H1 (cell line): ENCODE measurements around the gene MAP1A. TPM values are rescaled to one million over a fixed set of nuclear protein-coding genes. Genes with fewer than 3 reads are reported as not detected.

Source experiments
- CTCF ChIA-PET: fragments of 300-600 bp; sonication (Branson Sonifier 250); formaldehyde crosslinking; loops from one replicate; lab custom pipeline; 2021; ENCODE audit not compliant: partially characterized antibody; lab: Charles Lee
- POLR2A ChIA-PET: fragments of 300-600 bp; sonication (Branson Sonifier 250); formaldehyde crosslinking; loops from one replicate; lab custom pipeline; 2021; ENCODE audit warnings: inconsistent platforms; ENCODE audit not compliant: partially characterized antibody; lab: Charles Lee
- DNase-seq, 2 experiments: peaks; one replicate each; pipeline versions ENCODE4 v3.0.0 to v3.0.0-alpha.2; 2010 to 2022; ENCODE audit warnings: low spot score in 2 of 2, low read depth in 1 of 2, mixed read lengths in 1 of 2
- FAIRE-seq: peaks from 2 replicates; lab custom pipeline; 2011; peaks lifted over from hg19 to GRCh38; lab: Jason Lieb, UNC
- H2AFZ ChIP-seq: 2 replicates; pipeline ENCODE4 v1.8.1; 2012; ENCODE audit warnings: low read length, inconsistent platforms
- H2AK5ac ChIP-seq: 2 replicates; pipeline ENCODE4 v1.6.1; 2013; ENCODE audit warnings: low read depth, low read length
- H2BK120ac ChIP-seq: replicated peaks from 2 replicates; pipeline ENCODE3; 2013; ENCODE audit warnings: low read depth, low read length, inconsistent platforms
- H2BK12ac ChIP-seq: 2 replicates; pipeline ENCODE4 v1.6.1; 2013; ENCODE audit warnings: low read depth, low read length
- H2BK15ac ChIP-seq: 2 replicates; pipeline ENCODE4 v1.6.1; 2013; ENCODE audit warnings: low read length
- H2BK20ac ChIP-seq: 2 replicates; pipeline ENCODE4 v1.6.1; 2013; ENCODE audit warnings: low read length
- H2BK5ac ChIP-seq: 2 replicates; pipeline ENCODE4 v1.6.1; 2013; ENCODE audit warnings: low read depth, low read length
- H3K14ac ChIP-seq: 2 replicates; pipeline ENCODE4 v1.6.1; 2013; ENCODE audit warnings: inconsistent platforms; ENCODE audit not compliant: insufficient read length
- H3K18ac ChIP-seq: 2 replicates; pipeline ENCODE4 v1.6.1; 2013; ENCODE audit warnings: low read length; ENCODE audit errors: extremely low read depth
- H3K23ac ChIP-seq: 2 replicates; pipeline ENCODE4 v1.6.1; 2013; ENCODE audit warnings: inconsistent platforms; ENCODE audit not compliant: insufficient read length
- H3K23me2 ChIP-seq: 2 replicates; pipeline ENCODE4 v1.6.1; 2013; ENCODE audit warnings: low read depth, low read length
- H3K27ac ChIP-seq: 2 replicates; pipeline ENCODE4 v1.6.1; 2011; ENCODE audit warnings: low read depth, low read length, inconsistent platforms
- H3K27me3 ChIP-seq, 4 experiments: replicated peaks in 1 of 4; 1 replicate in 1 of 4; 2 replicates in 3 of 4; pipeline versions ENCODE4 v1.6.1 to v1.8.1; 2011 to 2013; ENCODE audit warnings: low read length in 3 of 4, mild to moderate bottlenecking in 3 of 4, inconsistent platforms in 2 of 4, mixed read lengths in 2 of 4, moderate library complexity in 1 of 4; ENCODE audit not compliant: control insufficient read depth in 3 of 4, insufficient read depth in 3 of 4; ENCODE audit errors: extremely low read depth in 1 of 4
- H3K36me3 ChIP-seq, 4 experiments: 2 replicates each; pipeline versions ENCODE4 v1.6.1 to v1.8.1; 2011 to 2013; ENCODE audit warnings: mild to moderate bottlenecking in 4 of 4, low read length in 3 of 4, moderate library complexity in 2 of 4, control low read depth in 1 of 4, inconsistent platforms in 1 of 4; ENCODE audit not compliant: insufficient read depth in 4 of 4, control insufficient read depth in 2 of 4
- H3K4ac ChIP-seq: replicated peaks from 2 replicates; pipeline ENCODE3; 2013; ENCODE audit warnings: low read length, low read depth, mixed read lengths, inconsistent platforms; ENCODE audit not compliant: insufficient read length
- H3K4me1 ChIP-seq, 4 experiments: replicated peaks in 1 of 4; 1 replicate in 1 of 4; 2 replicates in 3 of 4; pipeline versions ENCODE4 v1.6.1 to v1.8.1; 2011 to 2013; ENCODE audit warnings: low read length in 3 of 4, inconsistent platforms in 2 of 4, mixed read lengths in 1 of 4; ENCODE audit not compliant: insufficient read depth in 4 of 4, control insufficient read depth in 3 of 4
- H3K4me2 ChIP-seq, 2 experiments: 2 replicates each; pipeline versions ENCODE4 v1.6.1 to v1.8.1; 2011 to 2013; ENCODE audit warnings: low read depth in 2 of 2, low read length in 2 of 2, control low read depth in 1 of 2, inconsistent platforms in 1 of 2, mild to moderate bottlenecking in 1 of 2; ENCODE audit not compliant: insufficient read depth in 1 of 2
- H3K4me3 ChIP-seq, 4 experiments: fragments of 200-600, 300-600 bp in 1 of 4; sonication (generic), shearing (Covaris generic), sonication (Bioruptor Twin) in 1 of 4; 2 replicates each; pipeline versions ENCODE4 v1.5.1 to v1.8.1; 2011 to 2016; ENCODE audit warnings: low read length in 4 of 4, low read depth in 3 of 4, control low read depth in 2 of 4, inconsistent platforms in 2 of 4, mild to moderate bottlenecking in 2 of 4, mixed read lengths in 1 of 4, moderate library complexity in 1 of 4; ENCODE audit not compliant: insufficient read depth in 2 of 4; ENCODE audit errors: extremely low read depth in 1 of 4
- H3K56ac ChIP-seq: replicated peaks from 2 replicates; pipeline ENCODE3; 2013; ENCODE audit warnings: low read depth, mild to moderate bottlenecking, mixed read lengths, low read length, inconsistent platforms; ENCODE audit not compliant: insufficient read length
- H3K79me1 ChIP-seq: 2 replicates; pipeline ENCODE4 v1.6.1; 2013; ENCODE audit warnings: low read depth, low read length, control low read depth
- H3K79me2 ChIP-seq, 2 experiments: 2 replicates each; pipeline versions ENCODE4 v1.6.1 to v1.8.1; 2012 to 2013; ENCODE audit warnings: low read length in 2 of 2, mild to moderate bottlenecking in 2 of 2, inconsistent platforms in 1 of 2; ENCODE audit not compliant: insufficient read depth in 2 of 2, control insufficient read depth in 1 of 2
- H3K9ac ChIP-seq, 4 experiments: replicated peaks in 1 of 4; 1 replicate in 1 of 4; 2 replicates in 3 of 4; pipeline versions ENCODE4 v1.6.1 to v1.8.1; 2011 to 2013; ENCODE audit warnings: low read depth in 3 of 4, low read length in 3 of 4, control low read depth in 2 of 4, mild to moderate bottlenecking in 2 of 4, moderate library complexity in 2 of 4, inconsistent platforms in 1 of 4; ENCODE audit errors: extremely low read depth in 1 of 4
- H3K9me3 ChIP-seq, 2 experiments: 2 replicates each; pipeline versions ENCODE4 v1.6.1 to v1.8.1; 2012 to 2013; ENCODE audit warnings: mild to moderate bottlenecking in 2 of 2, moderate library complexity in 2 of 2, control low read depth in 1 of 2, inconsistent platforms in 1 of 2, low read depth in 1 of 2, low read length in 1 of 2, mixed read lengths in 1 of 2; ENCODE audit not compliant: insufficient read depth in 2 of 2
- H4K20me1 ChIP-seq, 2 experiments: replicated peaks in 1 of 2; 2 replicates each; pipeline versions ENCODE3 to v1.8.1; 2011 to 2013; ENCODE audit warnings: inconsistent platforms in 2 of 2, low read length in 2 of 2, mild to moderate bottlenecking in 1 of 2; ENCODE audit not compliant: insufficient read depth in 2 of 2, control insufficient read depth in 1 of 2
- H4K5ac ChIP-seq: 2 replicates; pipeline ENCODE4 v1.6.1; 2013; ENCODE audit warnings: low read length, low read depth, mixed read lengths, inconsistent platforms; ENCODE audit not compliant: insufficient read length
- H4K8ac ChIP-seq: 2 replicates; pipeline ENCODE4 v1.8.0; 2013; ENCODE audit warnings: mild to moderate bottlenecking, moderate library complexity, low read length, inconsistent platforms; ENCODE audit not compliant: insufficient read depth; ENCODE audit errors: extremely low read depth
- H4K91ac ChIP-seq: replicated peaks from 2 replicates; pipeline ENCODE3; 2013; ENCODE audit warnings: low read length, mixed read lengths, inconsistent platforms; ENCODE audit not compliant: insufficient read length
- BCL11A ChIP-seq, 2 experiments: IDR thresholded peaks; one replicate each; pipeline ENCODE4 v1.6.1; 2011; ENCODE audit warnings: low read depth in 2 of 2, low read length in 2 of 2, mild to moderate bottlenecking in 2 of 2
- MAFK ChIP-seq: IDR thresholded peaks from 2 replicates; pipeline ENCODE4 v1.6.1; 2012; ENCODE audit warnings: low read depth, mild to moderate bottlenecking, improper control_type of control experiment, low read length
- POLR2AphosphoS5 ChIP-seq: IDR thresholded peaks from 2 replicates; pipeline ENCODE4 v1.6.1; 2011; ENCODE audit warnings: low read depth, low read length
- SIX5 ChIP-seq: IDR thresholded peaks from 2 replicates; pipeline ENCODE4 v1.6.1; 2011; ENCODE audit warnings: mild to moderate bottlenecking, low read depth, low read length
- WGBS, 2 experiments: shearing (Covaris generic) in 1 of 2; methylation state at CpG; one replicate each; pipeline versions ENCODE4 v1.1.6 to v1.1.7; 2013 to 2015; ENCODE audit warnings: low lambda C conversion rate in 2 of 2, mixed read lengths in 2 of 2, inconsistent platforms in 1 of 2, low coverage in 1 of 2, missing lambda C conversion rate in 1 of 2; ENCODE audit not compliant: insufficient replicate concordance in 2 of 2, insufficient coverage in 1 of 2, insufficient read length in 1 of 2; ENCODE audit errors: extremely low coverage in 1 of 2, missing lambda C conversion rate in 1 of 2; 5-methylcytosine and 5-hydroxymethylcytosine counted together
- polyA plus RNA-seq, 7 experiments: library from polyadenylated mRNA; depleted of rRNA in 3 of 7; stranded (reverse) in 5 of 7; unstranded in 2 of 7; fragments of >200 nt in 5 of 7; fragments of 200-250 nt in 2 of 7; gene quantifications; 1 replicate in 5 of 7; 2 replicates in 1 of 7; 4 replicates in 1 of 7; pipeline versions ENCODE4 v1.2.1 to v1.2.3, GENCODE V29; 2011 to 2013; ENCODE audit warnings: missing spikeins in 2 of 7, mixed read lengths in 2 of 7
- total RNA-seq: library from RNA; stranded (reverse); fragmentation: NEBNext Ultra II Directional; extraction: Animal tissue kit (Norgen Biotek cat#: 25700); gene quantifications from 2 replicates; pipeline ENCODE4 v1.2.1, GENCODE V29; 2021
- TF ChIP-seq, protein P1 (sequence below), 3 experiments: IDR thresholded peaks; 1 replicate in 2 of 3; 2 replicates in 1 of 3; pipeline versions ENCODE4 v1.5.1 to v1.6.1; 2011; ENCODE audit warnings: low read length in 3 of 3, mild to moderate bottlenecking in 3 of 3, inconsistent platforms in 2 of 3, low read depth in 1 of 3, moderate library complexity in 1 of 3; ENCODE audit not compliant: insufficient read depth in 1 of 3; ENCODE audit errors: control extremely low read depth in 1 of 3
- TF ChIP-seq, protein P2 (sequence below): IDR thresholded peaks from 2 replicates; pipeline ENCODE4 v1.6.1; 2011; ENCODE audit warnings: low read length, improper control_type of control experiment

MAP1A gene
- total and polyA plus RNA-seq, 2 of the 8 experiments (the other 6 are each of a cell fraction or from before 2014, with no cell fraction given): 0.80 to 2.4 TPM

DNA sequence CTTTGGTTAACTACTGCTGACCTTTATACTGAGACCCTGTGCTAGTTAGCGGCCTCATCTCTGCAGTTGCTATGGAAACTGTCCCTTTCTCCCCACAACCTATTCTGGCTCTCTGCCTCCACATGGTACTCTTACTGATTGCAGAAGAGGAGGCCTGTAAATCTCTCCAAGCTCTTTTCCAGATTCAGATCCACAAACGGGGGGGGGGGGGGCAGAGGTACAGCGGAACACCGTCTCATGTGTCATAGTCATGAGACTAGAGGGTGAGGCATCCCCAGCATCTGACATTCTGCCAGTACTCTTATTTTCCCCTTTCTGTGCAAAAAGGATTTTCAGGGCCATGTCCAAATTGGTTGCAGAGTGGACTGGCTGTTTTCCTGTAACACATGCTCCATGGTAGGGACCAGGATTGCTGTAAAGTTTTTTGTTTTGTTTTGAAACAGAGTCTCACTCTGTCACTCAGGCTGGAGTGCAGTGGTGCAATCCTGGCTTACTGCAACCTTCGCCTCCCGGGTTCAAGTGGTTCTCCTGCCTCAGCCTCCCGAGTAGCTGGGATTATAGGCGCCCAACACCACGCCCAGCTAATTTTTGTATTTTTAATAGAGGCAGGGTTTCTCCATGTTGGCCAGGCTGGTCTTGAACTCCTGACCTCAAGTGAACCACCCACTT, 8.3 kb upstream of the MAP1A start:
- ChIA-PET CTCF (interaction anchor here (1.0 kb wide), 1 partner anchor 267 kb away, joined by 3 read pairs; no protein-coding TSS in a partner anchor), POLR2A (interaction anchor here (1.7 to 5.0 kb wide), 2 partner anchors 12 to 17 kb away, joined by 6 to 81 read pairs; partner anchors contain the start of gene TP53BP1)
- H3K14ac ChIP-seq: no peak overlapping the region
- H3K79me1 ChIP-seq: no peaks in the 10 kb centered on the region
- H2BK120ac ChIP-seq: no peak overlapping the region
- FAIRE-seq: no peak
- peaks cover 0 to 2% of the 10 kb centered on the region in 2 experiments for H4K20me1 ChIP-seq
- 82% methylated on average over 7 of the region's 9 CpGs; no CpG with 5 or more reads in 1 of the 2 experiments for WGBS, 2 experiments
- peaks cover 0 to 16% (median 5%) of the 10 kb centered on the region in 4 experiments; a peak in 6 of 7 replicates for H3K4me1 ChIP-seq
- H3K18ac ChIP-seq: no peak overlapping the region
- no peaks in the 10 kb centered on the region for H3K79me2 ChIP-seq
- no peak for DNase-seq
- H4K5ac ChIP-seq: no peak overlapping the region
- H2BK15ac ChIP-seq: no peak overlapping the region
- H2BK5ac ChIP-seq: no peak overlapping the region
- H3K4me2 ChIP-seq: peak overlapping the region; percentile 93; a peak in 3 of 4 replicates
- H3K36me3 ChIP-seq: no peaks in the 10 kb centered on the region
- no peak overlapping the region for H3K4ac ChIP-seq
- H3K27me3 ChIP-seq: peaks cover 4 to 16% (median 10%) of the 10 kb centered on the region in 4 experiments
- no peak overlapping the region for H3K23ac ChIP-seq
- H2BK12ac ChIP-seq: no peak overlapping the region
- H2AK5ac ChIP-seq: peak overlapping the region; percentile 29; the same call in 1 of the 2 replicates
- peak overlapping the region in 2 of 4 experiments; percentile 65 to 77; a peak in 3 of 8 replicates for H3K4me3 ChIP-seq
- no peak overlapping the region for H4K91ac ChIP-seq
- TF ChIP-seq, protein P1, sequence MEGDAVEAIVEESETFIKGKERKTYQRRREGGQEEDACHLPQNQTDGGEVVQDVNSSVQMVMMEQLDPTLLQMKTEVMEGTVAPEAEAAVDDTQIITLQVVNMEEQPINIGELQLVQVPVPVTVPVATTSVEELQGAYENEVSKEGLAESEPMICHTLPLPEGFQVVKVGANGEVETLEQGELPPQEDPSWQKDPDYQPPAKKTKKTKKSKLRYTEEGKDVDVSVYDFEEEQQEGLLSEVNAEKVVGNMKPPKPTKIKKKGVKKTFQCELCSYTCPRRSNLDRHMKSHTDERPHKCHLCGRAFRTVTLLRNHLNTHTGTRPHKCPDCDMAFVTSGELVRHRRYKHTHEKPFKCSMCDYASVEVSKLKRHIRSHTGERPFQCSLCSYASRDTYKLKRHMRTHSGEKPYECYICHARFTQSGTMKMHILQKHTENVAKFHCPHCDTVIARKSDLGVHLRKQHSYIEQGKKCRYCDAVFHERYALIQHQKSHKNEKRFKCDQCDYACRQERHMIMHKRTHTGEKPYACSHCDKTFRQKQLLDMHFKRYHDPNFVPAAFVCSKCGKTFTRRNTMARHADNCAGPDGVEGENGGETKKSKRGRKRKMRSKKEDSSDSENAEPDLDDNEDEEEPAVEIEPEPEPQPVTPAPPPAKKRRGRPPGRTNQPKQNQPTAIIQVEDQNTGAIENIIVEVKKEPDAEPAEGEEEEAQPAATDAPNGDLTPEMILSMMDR (IDR thresholded peaks at IDR 0.05; ENCODE audit: control extremely low read depth in 1 of 3, insufficient read depth in 1 of 3, low read depth in 1 of 3, low read length in 3 of 3): no peak
- no peak for TF ChIP-seq MAFK
- TF ChIP-seq SIX5: no peak
- no peak for TF ChIP-seq POLR2AphosphoS5
- TF ChIP-seq, protein P2, sequence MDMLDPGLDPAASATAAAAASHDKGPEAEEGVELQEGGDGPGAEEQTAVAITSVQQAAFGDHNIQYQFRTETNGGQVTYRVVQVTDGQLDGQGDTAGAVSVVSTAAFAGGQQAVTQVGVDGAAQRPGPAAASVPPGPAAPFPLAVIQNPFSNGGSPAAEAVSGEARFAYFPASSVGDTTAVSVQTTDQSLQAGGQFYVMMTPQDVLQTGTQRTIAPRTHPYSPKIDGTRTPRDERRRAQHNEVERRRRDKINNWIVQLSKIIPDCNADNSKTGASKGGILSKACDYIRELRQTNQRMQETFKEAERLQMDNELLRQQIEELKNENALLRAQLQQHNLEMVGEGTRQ: no peak
- TF ChIP-seq BCL11A (IDR thresholded peaks at IDR 0.05; ENCODE audit: low read depth in 2 of 2, low read length in 2 of 2): no peak
- H3K9me3 ChIP-seq: no peaks in the 10 kb centered on the region
- no peak overlapping the region for H2AFZ ChIP-seq
- no peak overlapping the region for H3K9ac ChIP-seq
- no peak overlapping the region for H3K56ac ChIP-seq
- no peak overlapping the region for H2BK20ac ChIP-seq
- H4K8ac ChIP-seq: no peak overlapping the region
- peaks cover 10% of the 10 kb centered on the region for H3K23me2 ChIP-seq
- no peak overlapping the region for H3K27ac ChIP-seq
